GM12892 (cell line): ENCODE data around the gene DDO.

Source experiments
- DNase-seq: peaks from one replicate; pipeline ENCODE4 v3.0.0; 2011; ENCODE audit not compliant: insufficient read length
- FAIRE-seq: peaks from 2 replicates; lab custom pipeline; 2011; peaks lifted over from hg19 to GRCh38; lab: Jason Lieb, UNC
- POLR2A ChIP-seq: IDR thresholded peaks from 2 replicates; pipeline ENCODE4 v1.6.1; 2011; ENCODE audit warnings: low read depth, low read length, control low read depth
- POLR2AphosphoS5 ChIP-seq: IDR thresholded peaks from 2 replicates; pipeline ENCODE4 v1.6.1; 2011; ENCODE audit warnings: low read depth, low read length, control low read depth
- TAF1 ChIP-seq: IDR thresholded peaks from 2 replicates; pipeline ENCODE4 v1.6.1; 2011; ENCODE audit warnings: low read depth, mild to moderate bottlenecking, control low read depth, low read length, borderline replicate concordance

Gene DDO

DNA sequence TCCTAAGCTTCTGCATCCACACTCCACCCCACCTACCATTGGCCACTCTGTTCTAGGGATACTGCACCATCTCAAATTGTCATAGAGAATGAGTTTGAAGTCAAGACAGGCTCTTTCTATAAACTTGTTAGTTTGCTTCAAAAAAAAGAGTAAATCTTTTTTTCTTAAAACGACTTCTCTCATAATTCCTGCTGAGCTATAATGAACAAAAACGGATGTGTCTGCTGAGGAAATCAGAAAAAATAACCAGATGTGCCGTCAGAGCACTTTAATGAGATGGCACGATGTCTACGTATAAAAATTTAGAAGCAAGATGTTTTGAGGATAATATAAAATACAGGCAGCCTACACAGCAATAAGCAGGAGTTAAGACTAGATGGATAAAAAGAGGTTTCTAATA lies 24.0 kb upstream of the DDO start:
- DNase-seq (no peak), FAIRE-seq (no peak)
- no peak for TF ChIP-seq POLR2AphosphoS5
- TF ChIP-seq POLR2A = no peak
- no peak for TF ChIP-seq TAF1

DNA sequence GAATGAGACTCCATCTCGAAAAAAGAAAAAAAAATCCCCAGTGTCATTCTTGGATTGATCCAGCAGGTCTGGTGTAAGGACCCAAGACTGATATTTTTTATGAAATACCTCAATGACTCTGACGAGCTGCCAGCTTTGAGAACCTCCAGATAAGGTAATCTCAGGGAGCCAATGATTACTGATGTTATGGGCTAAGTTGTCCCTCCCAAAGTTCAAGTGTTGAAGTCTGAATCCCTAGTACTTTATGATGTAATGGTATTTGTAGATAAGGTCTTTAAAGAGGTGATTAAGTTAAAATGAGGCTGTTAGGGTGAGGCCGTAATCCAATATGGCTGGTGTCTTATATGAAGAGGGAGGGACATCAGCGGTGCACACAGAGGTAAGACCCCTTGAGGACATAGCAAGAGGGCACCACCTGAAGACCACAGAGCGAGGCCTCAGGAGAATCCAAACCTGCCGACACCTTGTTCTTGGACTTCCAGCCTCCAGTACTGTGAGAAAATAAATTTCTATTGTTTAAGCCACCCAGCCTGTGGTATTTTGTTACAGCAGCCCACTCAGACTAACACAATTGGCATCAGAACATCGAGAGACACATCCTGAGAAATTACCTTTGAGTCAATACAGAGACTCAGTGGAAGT lies 19.7 kb upstream of the DDO start:
- DNase-seq (no peak), FAIRE-seq (no peak)
- TF ChIP-seq TAF1 (no peak), POLR2A (no peak), POLR2AphosphoS5 (no peak)

DNA sequence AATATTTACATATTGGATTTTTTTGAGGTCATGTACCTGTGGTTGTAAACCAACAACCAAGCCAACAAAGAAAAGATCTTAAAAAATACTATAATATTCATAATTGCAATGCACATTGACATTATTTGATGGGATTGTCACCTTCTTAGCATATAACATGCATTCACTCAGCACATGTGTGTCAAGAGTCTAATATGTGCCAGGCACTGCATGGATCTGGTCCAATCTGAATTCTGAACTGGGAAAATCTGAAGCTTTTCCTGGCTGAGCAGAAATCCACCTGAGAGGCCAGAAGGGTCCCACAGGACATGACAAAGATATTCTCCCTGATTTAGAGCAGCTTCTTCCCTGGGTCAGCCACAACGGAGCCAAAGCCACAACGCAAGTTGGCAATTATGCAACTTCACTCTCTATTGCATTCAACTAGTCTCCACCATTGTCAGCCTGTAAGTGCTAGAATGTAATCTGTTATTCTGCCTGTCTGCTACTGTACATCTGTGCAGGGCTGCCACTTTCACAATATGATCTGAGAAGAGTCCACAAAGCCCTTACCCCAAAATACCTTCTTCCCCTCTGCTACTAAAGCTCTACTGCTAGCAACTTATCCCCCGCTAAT lies 17.0 kb upstream of the DDO start:
- FAIRE-seq (no peak), DNase-seq (no peak)
- TF ChIP-seq TAF1 (no peak), POLR2AphosphoS5 (no peak), POLR2A (no peak)

DNA sequence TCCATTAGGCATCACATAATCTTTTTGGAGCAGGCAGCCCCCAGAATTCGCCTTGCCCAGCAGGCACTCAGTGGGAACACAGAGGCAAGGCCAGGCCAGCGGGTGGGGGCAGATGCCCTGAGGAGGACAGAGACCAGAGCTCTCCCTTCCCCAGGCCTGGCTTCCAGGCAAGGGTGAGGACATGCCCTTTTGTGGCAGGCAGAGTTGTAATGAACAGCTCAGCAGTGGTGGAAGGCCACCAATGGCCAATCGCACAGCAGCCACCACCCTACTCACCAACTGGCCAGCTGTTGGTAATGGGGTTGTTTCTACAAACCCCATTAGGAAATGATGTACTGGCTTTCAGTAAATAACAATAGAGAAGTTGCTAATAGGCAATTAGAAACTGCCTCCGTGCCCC lies 15.4 kb upstream of the DDO start:
- no peak for DNase-seq
- no peak for FAIRE-seq
- TF ChIP-seq TAF1 = no peak
- no peak for TF ChIP-seq POLR2AphosphoS5
- TF ChIP-seq POLR2A = no peak

DNA sequence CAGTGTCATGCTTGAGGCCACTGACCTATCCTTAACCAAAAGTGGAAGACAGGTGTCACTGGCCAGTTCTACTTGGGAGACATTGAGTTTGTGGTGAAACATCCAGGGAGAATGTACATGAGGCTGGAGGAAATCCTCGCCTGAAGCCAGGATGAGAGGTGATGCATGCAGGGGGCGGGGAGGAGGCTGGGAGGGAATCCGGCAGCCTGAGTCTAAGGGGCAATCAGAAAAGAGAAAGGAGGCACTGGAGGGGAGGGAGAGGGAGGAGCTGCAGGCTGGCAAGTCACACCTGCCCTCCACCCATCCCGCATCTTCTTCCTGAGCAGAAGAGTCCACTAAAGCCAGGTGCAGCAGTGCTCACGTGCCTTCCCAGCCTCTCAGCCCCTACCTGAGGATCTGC lies 14.9 kb upstream of the DDO start:
- TF ChIP-seq POLR2A (no peak), TAF1 (no peak), POLR2AphosphoS5 (no peak)
- FAIRE-seq (no peak), DNase-seq (no peak)

DNA sequence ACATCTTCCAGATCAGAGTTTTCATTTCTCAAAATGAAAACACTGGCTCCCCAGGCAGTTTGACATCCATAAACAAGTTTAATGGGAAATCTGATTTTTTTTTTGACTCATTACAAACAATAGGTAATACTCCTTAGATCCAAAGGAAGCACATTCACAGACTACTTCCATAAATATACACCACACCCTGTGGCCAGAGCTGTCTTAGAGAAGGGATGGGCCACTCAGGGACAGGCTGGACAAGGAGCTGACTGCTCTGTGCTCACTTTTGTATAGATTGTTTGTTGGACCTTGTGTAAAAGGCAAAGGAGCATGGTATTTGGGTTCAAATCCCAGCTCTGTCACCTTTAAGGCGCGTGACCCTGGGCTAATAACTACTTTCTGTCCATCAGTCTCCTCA lies 12.8 kb upstream of the DDO start:
- DNase-seq (no peak), FAIRE-seq (no peak)
- TF ChIP-seq POLR2A = no peak
- TF ChIP-seq POLR2AphosphoS5 = no peak
- no peak for TF ChIP-seq TAF1

DNA sequence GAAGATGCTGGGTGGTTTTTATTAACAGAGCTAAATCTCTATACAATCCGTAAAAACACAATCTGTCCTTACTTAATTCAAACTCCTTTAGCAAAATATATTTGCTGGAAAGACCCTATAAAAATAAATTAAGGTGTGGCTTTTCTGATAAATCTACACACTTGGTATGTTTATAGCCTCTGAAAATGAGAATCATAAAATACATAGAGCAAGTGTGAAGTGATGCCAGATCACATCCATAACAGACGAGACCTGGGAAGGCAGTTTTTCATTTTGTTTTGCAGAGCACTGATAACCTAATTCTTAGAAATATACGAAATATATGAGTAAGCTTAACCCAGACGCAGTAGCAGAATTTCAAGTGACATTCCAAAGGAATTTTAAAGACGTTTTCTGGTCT lies 10.4 kb upstream of the DDO start:
- TF ChIP-seq TAF1 (no peak), POLR2A (no peak), POLR2AphosphoS5 (no peak)
- DNase-seq (no peak), FAIRE-seq (no peak)

DNA sequence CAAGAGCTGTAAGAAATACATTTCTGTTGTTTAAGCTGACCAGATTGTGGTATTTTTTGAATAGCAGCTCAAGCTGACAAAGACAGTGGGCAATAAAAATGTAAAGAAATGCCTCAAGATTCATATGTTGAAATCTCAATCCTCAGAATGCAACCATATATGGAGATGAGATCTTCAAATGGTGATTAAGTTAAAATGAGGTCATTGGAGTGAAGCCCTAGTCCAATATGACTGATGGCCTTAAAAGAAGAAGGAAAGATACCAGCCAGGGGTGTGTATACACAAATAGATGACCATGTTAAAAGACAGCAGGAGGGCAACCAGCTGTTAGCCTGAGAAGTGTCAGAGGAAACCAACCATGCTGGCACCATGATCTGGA lies 7.1 kb upstream of the DDO start:
- FAIRE-seq = no peak

DNA sequence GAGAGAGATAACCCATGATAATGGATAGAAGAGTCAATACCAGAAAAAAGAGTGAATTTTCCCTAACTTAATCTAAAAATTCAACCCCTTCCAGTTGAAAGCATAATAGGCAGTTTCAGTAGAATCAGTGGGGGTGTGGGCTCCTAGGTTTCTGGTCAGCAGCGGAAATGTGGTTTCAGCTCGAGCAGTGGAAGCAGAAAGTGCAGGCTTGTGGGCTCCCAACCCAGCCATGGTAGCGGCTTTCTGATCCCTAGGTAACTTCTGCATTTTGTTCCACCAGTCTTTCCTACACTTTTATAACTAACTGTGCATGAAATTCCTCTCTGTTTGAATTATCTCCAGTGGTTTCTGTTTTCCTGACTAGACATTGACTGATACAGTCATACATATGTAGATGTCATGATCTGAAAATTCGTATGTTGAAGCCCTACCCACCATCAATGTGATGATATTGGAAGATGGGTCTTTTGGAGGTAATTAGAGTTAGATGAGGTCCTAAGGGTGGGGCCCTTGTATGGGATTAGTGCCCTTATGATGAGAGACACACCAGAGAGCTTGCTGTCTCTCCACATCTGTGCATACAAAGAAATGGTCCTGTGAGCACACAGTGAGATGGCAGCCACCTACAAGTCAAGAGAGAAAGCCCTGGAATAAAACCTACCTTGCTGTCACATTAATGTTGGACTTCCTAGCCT lies 6.5 kb upstream of the DDO start:
- DNase-seq (no peak), FAIRE-seq (no peak)
- TF ChIP-seq POLR2AphosphoS5 = no peak

More for the DNA sequence above, 7.1 kb upstream of the DDO start:
- TF ChIP-seq POLR2AphosphoS5 (no peak), TAF1 (no peak), POLR2A (no peak)
- no peak for DNase-seq

DNA sequence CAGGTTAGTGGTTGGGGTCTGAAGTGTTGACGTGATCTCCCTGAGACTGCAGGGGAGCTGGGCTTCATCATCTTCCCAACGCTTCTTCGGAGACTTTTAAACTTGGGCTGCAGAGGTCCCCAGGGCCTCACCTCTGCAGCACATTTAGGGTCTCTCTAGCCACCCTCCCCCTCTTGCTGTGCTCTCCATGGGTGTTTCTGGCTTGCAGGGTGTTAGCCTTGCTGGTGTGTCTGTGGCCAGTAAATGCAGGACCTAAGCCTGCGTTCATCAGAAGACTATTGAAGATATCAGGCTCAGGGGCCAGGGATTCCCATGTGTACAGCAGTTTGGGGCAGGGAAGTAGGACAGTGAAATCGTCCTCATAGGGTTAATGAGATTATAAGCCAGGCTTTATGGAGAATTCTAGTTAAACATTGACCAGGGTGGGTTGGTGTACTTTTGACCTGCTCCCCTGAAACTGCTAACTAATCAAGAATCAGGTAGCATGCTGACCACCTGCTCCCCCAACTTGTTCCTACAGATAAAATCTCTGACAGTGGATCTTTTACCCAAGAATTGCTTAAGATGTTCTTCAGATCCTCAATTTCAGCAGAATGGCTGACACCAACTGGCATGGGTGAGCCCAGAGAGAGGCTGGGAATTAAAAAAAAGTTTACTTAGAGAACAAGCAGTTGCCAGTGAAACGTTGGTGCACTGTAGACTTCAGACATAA lies 3.8 kb upstream of the DDO start:
- TF ChIP-seq POLR2AphosphoS5 (no peak), POLR2A (no peak), TAF1 (no peak)

DNA sequence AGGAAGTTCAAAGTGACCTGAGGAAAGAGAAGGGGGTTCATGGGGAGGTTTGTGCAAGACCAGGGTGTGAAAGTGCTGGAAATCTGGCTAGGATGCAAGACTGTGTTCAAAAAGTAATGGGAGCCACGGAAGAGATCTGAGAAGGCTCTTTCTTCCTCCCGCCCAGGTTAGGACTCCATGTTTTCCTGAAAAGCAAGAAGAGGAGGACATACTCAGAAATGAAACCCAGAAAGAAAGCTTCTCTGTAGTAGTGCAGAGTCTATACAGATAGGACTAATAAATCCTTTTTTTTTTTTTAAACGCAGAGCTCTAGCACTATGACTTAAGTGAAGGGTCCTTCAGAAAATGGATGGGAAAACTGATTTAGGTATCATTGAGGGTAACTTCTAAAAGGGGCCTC lies 3.2 kb upstream of the DDO start:
- TF ChIP-seq POLR2A (no peak), TAF1 (no peak), POLR2AphosphoS5 (no peak)
- no peak for FAIRE-seq
- DNase-seq = no peak

More for the DNA sequence above, 3.8 kb upstream of the DDO start:
- no peak for FAIRE-seq
- DNase-seq = no peak
